GM12873 (cell line): ENCODE results near the gene RBP5.

Experiments
- CTCF ChIP-seq: IDR thresholded peaks from 2 replicates; pipeline ENCODE4 v1.5.1; 2012; ENCODE audit warnings: low read depth, mild to moderate bottlenecking, moderate library complexity, low read length, control low read depth; ENCODE audit not compliant: insufficient read depth; ENCODE audit errors: missing control alignments

RBP5 gene

GRCh38 chr12:7121324-7121723 lies 7.4 kb downstream of the RBP5 start:
- no peak for TF ChIP-seq CTCF

- TF ChIP-seq CTCF, result no peak
Observed at GRCh38 chr12:7120166-7120565, 8.5 kb downstream of the RBP5 start.

GRCh38 chr12:7118881-7119280 lies 9.8 kb downstream of the RBP5 start:
- no peak for TF ChIP-seq CTCF

GRCh38 chr12:7117670-7118069 lies 11.0 kb downstream of the RBP5 start:
- TF ChIP-seq CTCF, result no peak

- TF ChIP-seq CTCF, result no peak
Observed at GRCh38 chr12:7116916-7117315, 11.8 kb downstream of the RBP5 start.

- no peak for TF ChIP-seq CTCF
Observed at GRCh38 chr12:7116196-7116595, 12.5 kb downstream of the RBP5 start.

GRCh38 chr12:7114851-7115250 lies 13.8 kb downstream of the RBP5 start:
- no peak for TF ChIP-seq CTCF
